HFFc6 (cell line): ENCODE measurements around the gene KCNMA1. TPM values are rescaled to one million over a fixed set of nuclear protein-coding genes. Genes with fewer than 3 reads are reported as not detected.

ENCODE experiments used
- DNase-seq: peaks from one replicate; pipeline ENCODE4 v3.0.0-alpha.2; 2018
- H3K27ac Mint-ChIP-seq: 2 replicates; pipeline ENCODE4 v1.8.0; 2020; ENCODE audit warnings: mild to moderate bottlenecking, mixed read lengths
- H3K27me3 Mint-ChIP-seq: 2 replicates; pipeline ENCODE4 v1.8.0; 2021; ENCODE audit warnings: mild to moderate bottlenecking, moderate library complexity, mixed read lengths; ENCODE audit not compliant: insufficient read depth
- H3K36me3 Mint-ChIP-seq: 2 replicates; pipeline ENCODE4 v1.8.0; 2021; ENCODE audit warnings: low read depth, mixed read lengths
- H3K4me1 Mint-ChIP-seq: 2 replicates; pipeline ENCODE4 v1.8.0; 2020; ENCODE audit warnings: low read depth, mixed read lengths
- H3K4me3 Mint-ChIP-seq: 2 replicates; pipeline ENCODE4 v1.8.0; 2020; ENCODE audit warnings: mild to moderate bottlenecking, moderate library complexity, mixed read lengths
- H3K9me3 Mint-ChIP-seq: 2 replicates; pipeline ENCODE4 v1.8.0; 2020; ENCODE audit warnings: mild to moderate bottlenecking, mixed read lengths
- CTCF ChIP-seq: fragments of 200-600 bp; sonication (generic); IDR thresholded peaks from 2 replicates; pipeline ENCODE4 v1.5.0; 2021; ENCODE audit warnings: antibody characterized with exemption, mild to moderate bottlenecking
- total RNA-seq, 6 experiments: library from RNA; stranded (reverse); fragmentation: NEBNext Ultra II Directional; extraction: Animal tissue kit (Norgen Biotek cat#: 25700); gene quantifications; 2 replicates in 1 of 6; 3 replicates in 5 of 6; pipeline ENCODE4 v1.2.3, GENCODE V29; 2021

Gene KCNMA1
- total RNA-seq, 6 experiments from 2014 or later, result 87.1 to 191 (median 93.5) TPM

GRCh38 chr10:77411805-77412204 is 225.8 kb downstream of the KCNMA1 start:
- TF ChIP-seq CTCF, result no peak

GRCh38 chr10:77410523-77410922 is 227.1 kb downstream of the KCNMA1 start:
- Mint-ChIP-seq H3K36me3 (peaks cover 7% of the 10 kb centered on the region; the same call in 1 of the 2 replicates), H3K27me3 (no peaks in the 10 kb centered on the region), H3K27ac (peak overlapping the region; percentile 3; the same call in 1 of the 2 replicates), H3K4me1 (peaks cover 83% of the 10 kb centered on the region), H3K9me3 (no peaks in the 10 kb centered on the region), H3K4me3 (no peak overlapping the region)
- no peak for TF ChIP-seq CTCF
- no peak for DNase-seq

More at GRCh38 chr10:77411805-77412204, 225.8 kb downstream of the KCNMA1 start:
- DNase-seq, result no peak
- H3K9me3 Mint-ChIP-seq, result no peaks in the 10 kb centered on the region
- H3K4me3 Mint-ChIP-seq, result no peak overlapping the region
- peaks cover 83% of the 10 kb centered on the region for H3K4me1 Mint-ChIP-seq
- H3K27me3 Mint-ChIP-seq, result no peaks in the 10 kb centered on the region
- no peak overlapping the region for H3K27ac Mint-ChIP-seq
- peaks cover 7% of the 10 kb centered on the region; the same call in 1 of the 2 replicates for H3K36me3 Mint-ChIP-seq

GRCh38 chr10:77409697-77410471 is 227.7 kb downstream of the KCNMA1 start:
- no peak for TF ChIP-seq CTCF
- peaks cover 7% of the 10 kb centered on the region; the same call in 1 of the 2 replicates for H3K36me3 Mint-ChIP-seq
- no peak overlapping the region; the same call in 1 of the 2 replicates for H3K27ac Mint-ChIP-seq
- H3K4me1 Mint-ChIP-seq, result peaks cover 83% of the 10 kb centered on the region
- no peak for DNase-seq
- H3K27me3 Mint-ChIP-seq, result no peaks in the 10 kb centered on the region
- H3K4me3 Mint-ChIP-seq, result no peak overlapping the region
- H3K9me3 Mint-ChIP-seq, result no peaks in the 10 kb centered on the region

- no peak overlapping the region for H3K4me3 Mint-ChIP-seq
- no peak for TF ChIP-seq CTCF
- H3K4me1 Mint-ChIP-seq, result peaks cover 71% of the 10 kb centered on the region
- H3K27ac Mint-ChIP-seq, result no peak overlapping the region
- peaks cover 12% of the 10 kb centered on the region for H3K36me3 Mint-ChIP-seq
- no peaks in the 10 kb centered on the region for H3K9me3 Mint-ChIP-seq
- DNase-seq, result no peak
- H3K27me3 Mint-ChIP-seq, result no peaks in the 10 kb centered on the region
Observed at GRCh38 chr10:77408259-77408658, 229.3 kb downstream of the KCNMA1 start.

- Mint-ChIP-seq H3K36me3 (peaks cover 26% of the 10 kb centered on the region), H3K9me3 (no peaks in the 10 kb centered on the region), H3K27ac (peak overlapping the region; percentile 80), H3K27me3 (no peaks in the 10 kb centered on the region; the same call in 1 of the 2 replicates), H3K4me1 (peaks cover 76% of the 10 kb centered on the region), H3K4me3 (peak overlapping the region; percentile 19; the same call in 1 of the 2 replicates)
- no peak for DNase-seq
- TF ChIP-seq CTCF, result no peak
Observed at GRCh38 chr10:77406764-77407430, 230.7 kb downstream of the KCNMA1 start.
